Measurements from ENCODE around the gene C2orf15.
"Not testable (repeated sequence)": the region's sequence is repeated elsewhere in the genome, so short reads cannot be mapped to it uniquely, and the experiment has no call there.

C2orf15 gene

GRCh38 chr2:99141110-99142108, at the start of gene C2orf15:
C2orf15 (plus strand) TSS chr2:99141707; CDS start chr2:99150559, 8,852 bp downstream.
- peak; percentile 89 for DNase-seq

DNA sequence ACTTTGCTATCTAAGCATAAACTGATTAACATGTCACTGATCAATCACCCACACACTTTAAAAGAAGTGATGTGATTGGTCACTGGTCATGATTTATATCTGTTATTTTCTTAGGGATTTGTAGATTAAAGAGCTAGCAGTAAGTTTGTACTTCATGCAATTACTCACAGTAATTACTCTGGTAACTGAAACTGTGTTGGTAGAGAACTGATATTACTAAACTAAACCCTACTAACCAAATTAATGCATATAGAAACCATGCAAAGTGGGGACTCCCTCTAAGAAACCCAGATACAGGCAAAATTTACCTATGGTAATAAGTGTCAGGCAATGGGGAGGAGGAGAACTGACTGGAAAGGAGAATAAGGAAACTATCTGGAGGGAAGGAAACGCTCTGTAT, 44.8 kb upstream of the C2orf15 start:
- DNase-seq: no peak

DNA sequence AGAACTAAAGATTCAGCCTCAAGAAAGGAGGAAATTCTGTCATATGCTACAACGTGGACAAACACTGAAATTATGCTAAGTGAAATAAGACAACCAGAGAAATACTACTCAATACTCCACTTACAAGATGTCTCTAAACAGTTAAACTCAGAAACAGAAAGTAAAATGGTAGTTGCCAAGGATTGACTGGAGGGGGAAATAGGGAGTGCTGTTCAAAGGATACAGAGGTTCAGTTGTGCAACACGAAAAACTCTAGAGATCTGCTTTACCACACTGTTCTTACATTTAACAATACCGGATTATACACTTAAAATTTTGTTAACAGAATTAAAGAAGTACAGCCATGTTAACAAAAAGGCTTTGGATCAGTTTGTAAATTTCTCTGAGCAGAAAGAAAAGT, 39.8 kb upstream of the C2orf15 start:
- no peak for DNase-seq

DNA sequence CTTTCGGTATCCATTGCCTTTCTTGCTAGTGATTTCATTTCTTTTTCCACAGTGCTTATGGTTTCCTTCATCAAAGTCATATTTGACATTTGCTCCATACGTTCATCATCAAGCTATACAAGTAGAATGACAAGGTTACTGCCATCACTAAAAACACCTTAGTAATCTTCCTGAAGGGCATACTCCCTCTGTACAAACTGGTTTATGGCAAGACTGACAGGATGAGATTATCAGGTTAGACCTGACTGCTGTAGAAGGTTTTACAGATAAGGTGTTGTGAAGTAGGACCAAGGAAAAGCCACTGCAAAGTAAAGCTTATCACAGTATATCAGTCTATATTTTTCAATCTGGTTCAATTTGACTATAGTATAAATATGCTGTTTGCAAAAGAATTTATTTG, 37.5 kb upstream of the C2orf15 start:
- no peak for DNase-seq

DNA sequence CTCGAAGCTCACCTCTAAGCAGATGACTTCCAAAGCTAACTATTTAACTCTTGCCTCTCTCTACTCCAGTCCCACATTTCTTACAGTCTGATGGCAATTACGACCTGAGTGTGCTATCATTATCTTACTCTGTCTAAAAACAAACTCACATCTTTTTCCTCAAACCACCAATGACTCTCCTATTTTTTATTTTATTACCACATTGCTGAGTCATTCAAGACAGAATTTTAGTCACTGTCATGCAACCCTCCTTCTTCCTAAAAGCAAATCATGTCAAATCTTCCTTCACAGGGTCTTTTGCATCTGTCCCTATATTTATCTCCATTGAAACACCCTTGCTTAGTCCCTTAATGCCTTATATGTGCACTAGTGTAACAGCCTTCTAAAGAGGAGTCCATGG, 34.6 kb upstream of the C2orf15 start:
- no peak for DNase-seq

DNA sequence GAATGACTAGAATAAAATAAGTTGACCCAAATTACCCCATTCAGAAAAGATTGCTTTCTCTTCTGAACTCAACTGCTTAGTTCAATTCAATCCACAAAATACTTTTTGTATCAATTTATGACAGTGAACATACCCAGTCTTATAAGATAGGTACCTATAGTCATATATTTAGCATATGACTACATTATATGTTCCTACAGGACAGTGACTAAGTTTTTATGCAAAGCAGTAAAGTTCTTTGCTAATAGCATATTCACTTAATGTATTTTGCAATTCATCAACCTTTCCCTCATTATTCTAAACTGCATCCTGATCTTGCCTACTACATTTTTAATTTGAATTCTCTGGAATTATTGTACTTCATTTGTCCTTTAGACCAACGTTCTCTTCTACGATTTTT, 30.3 kb upstream of the C2orf15 start:
- DNase-seq: no peak

GRCh38 chr2:99111945-99112344, 29.6 kb upstream of the C2orf15 start:
- DNase-seq: no peak

DNA sequence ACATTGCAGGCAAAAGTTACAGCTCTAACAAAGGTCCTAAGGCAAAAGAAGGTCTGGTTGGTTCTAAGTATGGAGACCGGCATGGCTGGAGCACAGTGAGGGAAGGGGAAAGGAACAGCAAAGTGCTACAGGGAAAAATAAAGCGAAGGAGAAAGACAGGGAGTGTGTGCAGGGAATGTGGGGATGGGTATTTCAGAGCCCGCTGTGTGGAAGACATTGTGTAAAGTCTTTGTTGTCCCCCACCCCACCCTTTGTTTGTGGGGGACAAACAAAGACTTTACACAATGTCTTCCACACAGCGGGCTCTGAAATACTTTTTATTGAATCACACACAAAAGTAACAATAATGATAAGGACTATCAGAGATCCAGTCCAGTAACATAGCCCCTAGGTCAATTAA, 28.9 kb upstream of the C2orf15 start:
- DNase-seq: no peak

GRCh38 chr2:99127981-99128380, 13.5 kb upstream of the C2orf15 start:
- DNase-seq: no peak

DNA sequence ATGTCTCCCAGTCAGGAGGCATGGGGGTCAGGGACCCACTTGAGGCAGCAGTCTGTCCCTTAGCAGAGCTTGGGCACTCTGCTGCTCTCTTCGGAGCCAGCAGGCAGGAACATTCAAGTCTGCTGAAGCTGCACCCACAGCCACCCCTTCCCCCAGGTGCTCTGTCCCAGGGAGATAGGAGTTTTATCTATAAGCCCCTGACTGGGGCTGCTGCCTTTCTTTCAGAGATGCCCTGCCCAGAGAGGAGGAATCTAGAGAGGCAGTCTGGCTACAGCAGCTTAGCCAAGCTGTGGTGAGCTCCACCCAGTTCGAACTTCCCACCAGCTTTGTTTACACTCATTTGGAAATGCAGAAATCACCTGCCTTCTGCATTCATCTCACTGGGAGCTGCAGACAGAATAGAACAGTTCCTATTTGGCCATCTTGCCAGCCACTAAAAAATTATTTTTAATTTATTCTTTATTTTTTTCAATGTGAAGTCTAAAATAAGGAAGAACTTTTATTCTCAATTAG, 6.4 kb upstream of the C2orf15 start:
- not testable (repeated sequence) for DNase-seq

DNA sequence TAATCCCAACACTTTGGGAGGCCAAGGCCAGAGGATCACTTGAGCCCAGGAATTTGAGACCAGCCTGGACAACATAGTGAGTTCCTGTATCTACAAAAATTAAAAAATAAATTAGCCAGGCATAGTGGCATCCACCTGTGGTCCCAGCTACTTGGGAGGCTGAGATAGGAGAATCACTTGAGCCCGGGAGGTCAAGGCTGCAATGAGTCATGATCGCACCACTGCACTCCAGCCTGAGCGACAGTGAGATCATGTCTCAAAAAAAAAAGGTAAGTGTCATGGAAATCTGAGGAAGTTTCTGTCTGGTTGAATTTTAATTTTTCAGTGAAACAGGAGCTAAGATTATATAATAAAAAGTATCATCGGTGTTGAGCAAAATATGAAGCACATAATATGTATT, 2.5 kb upstream of the C2orf15 start:
- no peak for DNase-seq

DNA sequence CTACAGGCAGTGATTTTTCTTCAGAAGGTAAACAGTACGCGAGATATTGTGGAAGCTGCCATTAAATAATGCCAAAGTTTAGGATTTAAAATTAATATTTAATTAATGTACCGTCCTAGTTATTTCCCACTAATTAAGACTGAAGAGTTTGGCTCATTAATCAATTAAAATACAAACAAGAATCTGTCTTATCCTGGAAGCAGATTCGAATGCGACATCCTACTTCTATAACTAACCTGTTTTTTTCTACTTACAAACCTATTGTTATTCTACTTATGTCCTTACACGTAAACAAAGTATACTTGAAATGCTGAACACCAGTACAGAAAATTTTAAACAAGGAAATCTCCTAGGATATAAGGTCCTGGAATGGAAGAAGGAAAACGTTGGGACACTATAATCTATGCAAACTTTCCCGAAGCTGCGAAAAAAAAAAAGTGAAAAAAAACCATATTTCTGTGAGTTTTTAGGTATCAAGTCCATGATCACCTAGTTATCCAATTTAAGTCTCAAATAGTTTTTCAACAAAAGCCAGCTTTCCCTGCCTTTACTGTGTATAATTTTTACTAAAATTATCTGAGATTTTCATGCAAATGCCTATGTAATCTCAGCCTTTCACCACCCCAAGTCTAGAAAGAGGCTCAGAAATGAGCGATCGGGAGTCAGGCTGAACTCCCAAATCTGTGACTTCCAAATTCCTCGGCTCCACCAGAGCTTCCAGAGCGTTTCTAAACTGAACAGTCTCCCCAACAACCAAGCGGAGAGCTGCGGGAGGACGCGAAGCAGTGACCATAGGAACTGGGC, 1.2 kb upstream of the C2orf15 start:
- DNase-seq: no peak

DNA sequence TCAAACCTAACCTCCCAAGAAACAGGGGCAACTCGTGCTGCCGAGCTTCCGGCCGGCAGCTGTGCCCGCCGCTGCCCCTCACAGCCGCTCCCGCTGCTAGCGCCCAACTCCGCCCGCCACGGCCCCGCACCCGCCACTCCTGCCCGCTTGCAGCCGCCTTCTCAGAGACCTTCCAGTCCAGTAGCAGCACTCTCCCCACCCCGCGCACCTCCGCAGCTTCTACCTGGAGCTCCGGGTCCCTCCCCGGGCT, 722 bp upstream of the C2orf15 start:
- no peak for DNase-seq

DNA sequence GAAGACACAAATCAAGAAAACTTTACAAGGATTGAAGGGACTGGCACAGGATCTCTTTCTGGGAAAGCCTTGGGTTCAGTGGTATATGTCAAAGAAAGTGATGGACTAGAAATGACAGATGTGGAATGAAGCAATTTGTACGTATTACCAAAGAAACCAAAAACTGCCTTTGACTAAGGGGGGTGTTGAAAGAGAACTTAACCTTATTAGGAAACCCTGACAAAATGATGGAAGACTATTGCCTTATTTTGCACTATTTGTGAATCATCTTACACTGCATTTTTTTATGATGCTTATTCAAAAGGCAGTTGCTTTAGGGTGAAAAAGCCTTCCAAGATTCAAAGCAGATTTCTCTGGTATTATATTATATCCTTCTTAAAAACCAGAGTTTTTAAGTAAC, 9.2 kb downstream of the C2orf15 start:
- DNase-seq: no peak

GRCh38 chr2:99152199-99152895, 10.8 kb downstream of the C2orf15 start:
- DNase-seq: no peak

- DNase-seq: no peak
Measured at GRCh38 chr2:99153921-99154604, 12.6 kb downstream of the C2orf15 start.

DNA sequence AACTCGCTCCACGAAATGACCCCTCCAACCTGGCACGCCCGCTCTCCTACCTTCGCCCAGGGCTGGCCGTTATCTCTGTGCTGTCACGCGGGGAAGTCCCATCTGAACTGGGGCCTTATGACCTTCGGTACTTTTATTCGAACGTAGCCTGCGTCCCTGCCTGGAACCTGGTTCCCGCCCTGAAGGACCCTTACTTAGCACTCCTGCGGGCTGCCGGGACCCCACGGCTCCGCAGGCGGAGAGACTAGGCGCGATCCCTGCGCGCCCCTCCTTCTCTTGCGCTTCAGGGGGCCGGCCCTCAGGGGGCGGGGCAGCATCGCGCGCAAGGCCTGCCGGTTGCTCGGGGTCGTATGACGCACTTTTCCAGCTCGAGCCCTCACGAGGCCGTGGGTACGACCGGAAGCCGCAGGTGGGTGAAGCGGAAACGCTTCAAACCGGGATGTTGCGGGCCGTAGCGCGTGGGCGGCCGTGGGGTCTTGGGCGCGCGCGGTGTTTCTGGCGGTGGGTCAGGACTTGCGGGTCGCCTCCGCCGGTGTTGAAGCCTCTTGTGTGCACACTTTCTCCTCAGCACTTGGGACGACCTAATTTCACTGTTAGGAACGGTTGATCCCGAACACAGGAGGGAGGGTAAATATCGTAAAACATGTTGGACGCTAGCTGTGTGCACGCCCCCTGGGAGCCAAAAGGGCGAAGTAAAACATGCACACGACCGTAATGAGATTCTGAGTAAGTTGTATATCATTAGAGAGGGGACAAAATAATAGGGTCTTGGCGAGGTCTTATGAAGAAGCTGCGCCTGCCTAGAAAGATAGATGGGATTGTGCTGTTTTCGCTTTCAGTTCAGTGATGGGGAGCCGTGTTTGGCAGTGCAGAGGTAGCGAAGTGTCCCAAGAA, 13.4 kb downstream of the C2orf15 start, which contains the start of the genes LIPT1 and TSGA10:
TSS of gene LIPT1 (plus strand) at position 325 of the 894 bp plus-strand sequence. CDS start 6,991 bp downstream, outside the sequence.
TSS of gene TSGA10 (minus strand) at position 300 of the 894 bp plus-strand sequence. CDS start 45,503 bp downstream, outside the sequence.
- DNase-seq: peak; percentile 69

GRCh38 chr2:99156891-99157290, 15.4 kb downstream of the C2orf15 start:
- no peak for DNase-seq

GRCh38 chr2:99158599-99158998, 17.1 kb downstream of the C2orf15 start:
- DNase-seq: no peak

DNA sequence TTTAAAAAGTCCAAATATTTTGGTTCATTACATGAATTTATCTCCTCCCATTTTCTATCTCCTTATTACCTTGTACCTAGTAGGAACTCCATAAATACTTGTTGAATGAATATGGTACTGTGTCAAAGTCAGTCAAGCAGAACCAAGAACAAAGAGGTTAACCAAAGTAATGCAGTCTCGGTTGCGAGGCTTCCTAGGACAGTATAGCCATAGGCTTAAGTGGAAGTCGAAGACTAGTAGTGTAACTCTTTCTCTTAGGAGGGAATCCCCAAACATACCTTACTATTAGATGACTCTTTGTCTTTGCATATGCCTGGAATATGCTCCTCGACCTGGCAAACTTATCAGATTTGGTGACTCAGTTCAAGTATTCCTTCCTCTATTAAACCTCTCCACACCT, 18.1 kb downstream of the C2orf15 start:
- no peak for DNase-seq

DNA sequence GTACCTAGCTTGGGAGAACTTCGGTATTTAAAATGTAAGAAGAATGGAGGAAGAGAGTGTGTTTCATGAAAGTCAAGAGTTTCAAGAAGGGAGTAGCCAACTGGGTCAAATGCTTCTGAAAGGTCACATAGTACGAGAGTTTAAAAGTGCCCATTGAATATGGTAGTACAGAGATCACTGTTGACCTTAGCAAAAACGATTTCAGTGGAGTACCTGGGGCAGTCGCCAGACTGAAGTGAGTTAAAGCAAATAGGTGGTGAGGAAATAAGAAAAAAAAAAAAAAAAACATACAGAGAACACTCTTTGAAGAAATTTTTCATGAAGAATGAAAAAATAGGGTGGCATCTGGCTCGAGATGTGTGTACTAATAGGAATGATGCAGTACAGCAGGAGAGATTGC, 24.7 kb downstream of the C2orf15 start:
- no peak for DNase-seq

Measured in NCI-H510A treated with DMSO at 0.1 percent for 48 hours (cell line).